GM12878 (cell line): ENCODE data around the gene NUMB. TPM values are rescaled to one million over a fixed set of nuclear protein-coding genes. Genes with fewer than 3 reads are reported as not detected.

Experiments used
- ATAC-seq: fragments of 200-7000 bp; cut with Tn5 transposase; 3 replicates; pipeline ENCODE4 v1.9.1; 2020; ENCODE audit warnings: mild to moderate bottlenecking, moderate library complexity
- BruUV-seq: library from RNA; stranded (reverse); fragments of 400-500 nt; replicated peaks from 2 replicates; lab custom pipeline; 2021; lab: Mats Ljungman, UMichigan
- CTCF ChIA-PET: fragments of 300-600 bp; sonication (Branson Sonifier 250); formaldehyde crosslinking; extraction: SDS; loops from one replicate; lab custom pipeline; 2021; ENCODE audit warnings: inconsistent platforms; lab: Yijun Ruan, JAX
- POLR2A ChIA-PET: fragments of 350-600 bp; formaldehyde crosslinking; extraction: SDS; loops from one replicate; lab custom pipeline; 2021; ENCODE audit warnings: inconsistent platforms; lab: Charles Lee
- RAD21 ChIA-PET: fragments of 300-600 bp; sonication (Branson Sonifier 250); formaldehyde crosslinking; loops from one replicate; lab custom pipeline; 2023; ENCODE audit warnings: antibody characterized with exemption; ENCODE audit not compliant: unreplicated experiment; lab: Charles Lee
- SMC1A ChIA-PET: fragments of 300-600 bp; sonication (Branson Sonifier 250); formaldehyde crosslinking; loops from one replicate; lab custom pipeline; 2023; ENCODE audit not compliant: unreplicated experiment, uncharacterized antibody; lab: Charles Lee
- DNase-seq: peaks from one replicate; pipeline ENCODE4 v3.0.0-alpha.2; 2011; ENCODE audit warnings: low read depth, low spot score
- FAIRE-seq: peaks from 3 replicates; lab custom pipeline; 2011; peaks lifted over from hg19 to GRCh38; lab: Jason Lieb, UNC
- H2AFZ ChIP-seq: 2 replicates; pipeline ENCODE4 v1.6.0; 2011; ENCODE audit warnings: low read depth, low read length, control low read depth; ENCODE audit not compliant: control insufficient read depth
- H3K27ac ChIP-seq: 2 replicates; pipeline ENCODE4 v1.5.1; 2011; ENCODE audit warnings: control low read depth; ENCODE audit not compliant: control insufficient read depth, insufficient read depth
- H3K27me3 ChIP-seq, 2 experiments: replicated peaks in 1 of 2; 2 replicates each; pipeline versions ENCODE4 v1.6.0 to v1.6.1; 2011; ENCODE audit warnings: low read length in 1 of 2; ENCODE audit not compliant: control insufficient read depth in 2 of 2, insufficient read depth in 2 of 2
- H3K36me3 ChIP-seq, 2 experiments: 2 replicates each; pipeline ENCODE4 v1.5.1; 2011; ENCODE audit warnings: low read length in 1 of 2; ENCODE audit not compliant: control insufficient read depth in 2 of 2, insufficient read depth in 2 of 2
- H3K4me1 ChIP-seq: 2 replicates; pipeline ENCODE4 v1.6.1; 2011; ENCODE audit warnings: mild to moderate bottlenecking, low read length, moderate library complexity, mixed read lengths; ENCODE audit not compliant: control insufficient read depth, insufficient read depth
- H3K4me2 ChIP-seq: 2 replicates; pipeline ENCODE4 v1.6.0; 2011; ENCODE audit warnings: control low read depth; ENCODE audit not compliant: control insufficient read depth, insufficient read depth
- H3K4me3 ChIP-seq: fragments of 200-600 bp; sonication (generic); 2 replicates; pipeline ENCODE4 v1.5.1; 2016
- H3K79me2 ChIP-seq: 2 replicates; pipeline ENCODE4 v1.6.0; 2011; ENCODE audit warnings: low read length; ENCODE audit not compliant: control insufficient read depth, insufficient read depth
- H3K9ac ChIP-seq: 2 replicates; pipeline ENCODE4 v1.8.0; 2011; ENCODE audit warnings: low read length, control low read depth, mixed read lengths; ENCODE audit not compliant: control insufficient read depth, insufficient read depth
- H3K9me3 ChIP-seq: replicated peaks from 3 replicates; pipeline ENCODE4 v1.5.1; 2011; ENCODE audit warnings: mild to moderate bottlenecking, low read length; ENCODE audit not compliant: control insufficient read depth, insufficient read depth
- H4K20me1 ChIP-seq: 2 replicates; pipeline ENCODE4 v1.6.0; 2011; ENCODE audit not compliant: control insufficient read depth, insufficient read depth
- BMI1 ChIP-seq: fragments of 450-650 bp; IDR thresholded peaks from 2 replicates; pipeline ENCODE4 v1.6.1; 2016; ENCODE audit warnings: mild to moderate bottlenecking, moderate library complexity, borderline replicate concordance
- FOXK2 ChIP-seq: fragments of 450-650 bp; IDR thresholded peaks from 2 replicates; pipeline ENCODE4 v1.6.1; 2017; ENCODE audit warnings: mild to moderate bottlenecking, moderate library complexity
- MLLT1 ChIP-seq: fragments of 450-650 bp; IDR thresholded peaks from 2 replicates; pipeline ENCODE4 v1.6.1; 2016; ENCODE audit warnings: mild to moderate bottlenecking
- MTA2 ChIP-seq: fragments of 450-650 bp; IDR thresholded peaks from 2 replicates; pipeline ENCODE4 v1.6.1; 2016; ENCODE audit warnings: low read depth, mild to moderate bottlenecking, moderate library complexity
- TBL1XR1 ChIP-seq: IDR thresholded peaks from 2 replicates; pipeline ENCODE4 v1.6.1; 2012; ENCODE audit warnings: low read depth, low read length, improper control_type of control experiment
- ZBTB33 ChIP-seq: fragments of 450-650 bp; IDR thresholded peaks from 2 replicates; pipeline ENCODE4 v1.6.1; 2017; ENCODE audit warnings: mild to moderate bottlenecking
- WGBS: methylation state at CpG from one replicate; pipeline ENCODE4 v1.1.6; 2016; ENCODE audit warnings: low lambda C conversion rate; ENCODE audit not compliant: insufficient replicate concordance, insufficient coverage; ENCODE audit errors: missing lambda C conversion rate; 5-methylcytosine and 5-hydroxymethylcytosine counted together
- in situ Hi-C: fragments of 300-500 bp; cut with MboI; formaldehyde crosslinking; loops from 9 replicates; pipeline ENCODE4 v1.14.3; 2018; ENCODE audit warnings: mixed read lengths
- intact Hi-C: fragments of 100-400 bp; cut with micrococcal nuclease; formaldehyde crosslinking; loops from one replicate; pipeline ENCODE4 v1.14.2; 2022; ENCODE audit not compliant: unreplicated experiment
- polyA plus RNA-seq, 11 experiments: library from polyadenylated mRNA; depleted of rRNA in 4 of 11; unstranded in 6 of 11; stranded (reverse) in 5 of 11; fragments of >200 nt; fragmentation: Nextera tagmentation in 4 of 11; fragmentation: Illumina TruSeq in 1 of 11; extraction: Ambion mirVana in 4 of 11; extraction: Trizol in 1 of 11; gene quantifications; 1 replicate in 1 of 11; 2 replicates in 10 of 11; pipeline versions ENCODE4 v1.2.1 to v1.2.3, GENCODE V29; 2011 to 2016; ENCODE audit warnings: inconsistent platforms in 2 of 11, missing spikeins in 2 of 11, low read depth in 1 of 11
- total RNA-seq, 4 experiments: library from RNA; depleted of rRNA in 3 of 4; stranded (reverse); fragments of >200 nt in 3 of 4; fragmentation: Illumina TruSeq in 1 of 4; extraction: Trizol in 1 of 4; gene quantifications; 2 replicates each; pipeline versions ENCODE4 v1.2.1 to v1.2.3, GENCODE V29; 2013 to 2021

Gene NUMB
- total and polyA plus RNA-seq, 10 of the 15 experiments (the other 5 are each of a cell fraction or from before 2014, with no cell fraction given) = 22.0 to 147 (median 48.9) TPM

DNA sequence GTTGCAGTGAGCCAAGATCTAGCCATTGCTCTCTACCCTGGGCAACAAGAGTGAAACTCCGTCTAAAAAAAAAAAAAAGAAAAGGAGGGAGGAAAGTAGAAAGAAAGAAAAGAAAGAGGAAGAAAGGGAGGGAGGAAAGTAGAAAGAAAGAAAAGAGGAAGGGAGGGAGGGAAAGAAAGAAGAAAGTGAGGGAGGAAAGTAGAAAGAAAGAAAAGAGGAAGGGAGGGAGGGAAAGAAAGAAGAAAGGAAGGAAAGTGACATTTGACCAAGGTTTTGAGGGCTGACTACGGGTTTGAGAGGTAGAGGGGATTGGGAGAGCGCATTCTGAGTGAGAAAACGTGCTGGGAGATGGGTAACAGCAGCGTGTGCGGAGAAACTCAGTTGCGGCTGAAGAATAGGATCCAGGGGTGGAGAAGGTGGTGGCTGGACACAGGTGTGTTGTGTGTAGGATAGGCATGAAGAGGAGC, 221.6 kb downstream of the NUMB start:
- FAIRE-seq = no peak
- Histone ChIP-seq H2AFZ (no peak overlapping the region), H4K20me1 (0 out of 2 replicates have a peak, but pooled peaks cover 3% of the 10 kb centered on the region), H3K79me2 (no peaks in the 10 kb centered on the region), H3K4me1 (peaks cover 33% of the 10 kb centered on the region)
- ChIA-PET CTCF (interaction anchor here (2.1 kb wide), 1 partner anchor 58 kb away, joined by 6 read pairs; no protein-coding TSS in a partner anchor), RAD21 (interaction anchor here (1.2 to 1.6 kb wide), 2 partner anchors 52 to 58 kb away, joined by 3 to 5 read pairs; no protein-coding TSS in a partner anchor), POLR2A (interaction anchor here (0.7 to 0.9 kb wide), 2 partner anchors 12 to 864 kb away, joined by 3 to 4 read pairs; no protein-coding TSS in a partner anchor)
- intact Hi-C loops = no loop called here
- no peak for TF ChIP-seq FOXK2
- TF ChIP-seq ZBTB33 = no peak
- no peak for TF ChIP-seq TBL1XR1
- peak; percentile 39; the same call in 1 of the 2 replicates for TF ChIP-seq BMI1
- peak; percentile 37; the same call in 1 of the 2 replicates for TF ChIP-seq MTA2
- TF ChIP-seq MLLT1 = 0 out of 2 replicates have a peak, but pooled peaks have one; percentile 36
- TF ChIP-seq, all 136 proteins: peak for 3
- ATAC-seq = no peak
- H3K27me3 ChIP-seq = peaks cover 8 to 26% of the 10 kb centered on the region in 2 experiments
- SMC1A ChIA-PET = interaction anchor here (1.0 to 1.5 kb wide), 3 partner anchors 16 to 241 kb away, joined by 3 read pairs; no protein-coding TSS in a partner anchor
- H3K27ac ChIP-seq = no peak overlapping the region
- H3K36me3 ChIP-seq = no peaks in the 10 kb centered on the region
- no peak overlapping the region for H3K4me3 ChIP-seq
- no peak for DNase-seq
- BruUV-seq = no TSS peak
- in situ Hi-C loops = no loop called here
- WGBS = 72% methylated on average over 6 of the region's 7 CpGs
- H3K4me2 ChIP-seq = no peak overlapping the region
- H3K9ac ChIP-seq = no peak overlapping the region
- H3K9me3 ChIP-seq = no peaks in the 10 kb centered on the region; the same call in 2 of the 3 replicates
